Loucy (cell line): Measurements from ENCODE around the gene TMEM248.
"Not testable (repeated sequence)": the region's sequence is repeated elsewhere in the genome, so short reads cannot be mapped to it uniquely, and the experiment has no call there.

Source experiments
- CTCF ChIP-seq: fragments of 200-600 bp; sonication (generic); conservative IDR thresholded peaks from 2 replicates; pipeline ENCODE4 v1.5.1; 2014; ENCODE audit warnings: mild to moderate bottlenecking, antibody characterized with exemption, low read length
- EZH2phosphoT487 ChIP-seq: fragments of 200-600 bp; IDR thresholded peaks from 2 replicates; pipeline ENCODE4 v1.6.1; 2018; ENCODE audit warnings: antibody characterized with exemption, mild to moderate bottlenecking, moderate library complexity, borderline replicate concordance

GRCh38 chr7:66917904-66918303 is 3.1 kb upstream of the TMEM248 start:
- not testable (repeated sequence) for TF ChIP-seq CTCF, EZH2phosphoT487
